Breast epithelium (tissue), 4 donors: ENCODE measurements around the gene DSTYK. TPM values are rescaled to one million over a fixed set of nuclear protein-coding genes. Genes with fewer than 3 reads are reported as not detected.
A peak's percentile ranks its signal among the peaks of the same experiment; 100 is the strongest.

Source experiments
- DNase-seq, 2 donors: peaks; one replicate each; pipeline ENCODE4 v3.0.0-alpha.2; 2019; ENCODE audit warnings: low spot score in 2 of 2
- H3K27ac ChIP-seq, 2 donors: fragments of 200-600 bp; sonication (generic) in 1 of 2; one replicate each; pipeline ENCODE4 v1.5.1; 2016 to 2019; ENCODE audit warnings: mild to moderate bottlenecking in 1 of 2
- H3K27me3 ChIP-seq, 2 donors: fragments of 200-600 bp; sonication (generic) in 1 of 2; one replicate each; pipeline versions ENCODE4 v1.5.1 to v1.6.0; 2017 to 2019; ENCODE audit warnings: control low read depth in 1 of 2, mild to moderate bottlenecking in 1 of 2
- H3K36me3 ChIP-seq: fragments of 200-600 bp; one replicate; pipeline ENCODE4 v1.5.1; 2019
- H3K4me1 ChIP-seq, 2 donors: fragments of 200-600 bp; sonication (generic); one replicate each; pipeline ENCODE4 v1.5.1; 2016 to 2019; ENCODE audit warnings: control low read depth in 1 of 2
- H3K4me3 ChIP-seq, 3 donors: fragments of 200-600 bp; sonication (generic); 1 replicate in 2 of 3; 2 replicates in 1 of 3; pipeline ENCODE4 v1.5.1; 2016 to 2019; ENCODE audit warnings: mild to moderate bottlenecking in 3 of 3, moderate library complexity in 2 of 3
- H3K9me3 ChIP-seq, 2 donors: fragments of 200-600 bp; sonication (generic) in 1 of 2; one replicate each; pipeline ENCODE4 v1.5.1; 2016 to 2019; ENCODE audit warnings: control low read depth in 1 of 2
- POLR2A ChIP-seq: fragments of 450-650 bp; IDR thresholded peaks from one replicate; pipeline ENCODE4 v1.6.1; 2016; ENCODE audit warnings: antibody characterized with exemption, mild to moderate bottlenecking, moderate library complexity
- POLR2AphosphoS5 ChIP-seq, 3 donors: sonication (generic); formaldehyde crosslinking; IDR thresholded peaks; one replicate each; pipeline ENCODE4 v1.6.1; 2017; ENCODE audit warnings: antibody characterized with exemption in 3 of 3
- intact Hi-C: fragments of 100-400 bp; cut with DNase I; formaldehyde crosslinking; loops from one replicate; pipeline ENCODE4 v1.15.1; 2023; ENCODE audit warnings: low total_unique reads
- total RNA-seq, 3 donors: library from RNA; depleted of rRNA; stranded (reverse); fragments of >200 nt; gene quantifications; one replicate each; pipeline ENCODE4 v1.1.0, GENCODE V29; 2016
- TF ChIP-seq, protein P1 (sequence below), 3 donors: fragments of 450-650 bp; IDR thresholded peaks; one replicate each; pipeline ENCODE4 v1.5.1; 2016 to 2017; ENCODE audit warnings: antibody characterized with exemption in 3 of 3, mild to moderate bottlenecking in 3 of 3, moderate library complexity in 3 of 3

DSTYK gene, protein sequence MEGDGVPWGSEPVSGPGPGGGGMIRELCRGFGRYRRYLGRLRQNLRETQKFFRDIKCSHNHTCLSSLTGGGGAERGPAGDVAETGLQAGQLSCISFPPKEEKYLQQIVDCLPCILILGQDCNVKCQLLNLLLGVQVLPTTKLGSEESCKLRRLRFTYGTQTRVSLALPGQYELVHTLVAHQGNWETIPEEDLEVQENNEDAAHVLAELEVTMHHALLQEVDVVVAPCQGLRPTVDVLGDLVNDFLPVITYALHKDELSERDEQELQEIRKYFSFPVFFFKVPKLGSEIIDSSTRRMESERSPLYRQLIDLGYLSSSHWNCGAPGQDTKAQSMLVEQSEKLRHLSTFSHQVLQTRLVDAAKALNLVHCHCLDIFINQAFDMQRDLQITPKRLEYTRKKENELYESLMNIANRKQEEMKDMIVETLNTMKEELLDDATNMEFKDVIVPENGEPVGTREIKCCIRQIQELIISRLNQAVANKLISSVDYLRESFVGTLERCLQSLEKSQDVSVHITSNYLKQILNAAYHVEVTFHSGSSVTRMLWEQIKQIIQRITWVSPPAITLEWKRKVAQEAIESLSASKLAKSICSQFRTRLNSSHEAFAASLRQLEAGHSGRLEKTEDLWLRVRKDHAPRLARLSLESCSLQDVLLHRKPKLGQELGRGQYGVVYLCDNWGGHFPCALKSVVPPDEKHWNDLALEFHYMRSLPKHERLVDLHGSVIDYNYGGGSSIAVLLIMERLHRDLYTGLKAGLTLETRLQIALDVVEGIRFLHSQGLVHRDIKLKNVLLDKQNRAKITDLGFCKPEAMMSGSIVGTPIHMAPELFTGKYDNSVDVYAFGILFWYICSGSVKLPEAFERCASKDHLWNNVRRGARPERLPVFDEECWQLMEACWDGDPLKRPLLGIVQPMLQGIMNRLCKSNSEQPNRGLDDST
- 10 to 100 TPM; 10.2 to 19.3 (median 12.5) TPM for total RNA-seq

DNA sequence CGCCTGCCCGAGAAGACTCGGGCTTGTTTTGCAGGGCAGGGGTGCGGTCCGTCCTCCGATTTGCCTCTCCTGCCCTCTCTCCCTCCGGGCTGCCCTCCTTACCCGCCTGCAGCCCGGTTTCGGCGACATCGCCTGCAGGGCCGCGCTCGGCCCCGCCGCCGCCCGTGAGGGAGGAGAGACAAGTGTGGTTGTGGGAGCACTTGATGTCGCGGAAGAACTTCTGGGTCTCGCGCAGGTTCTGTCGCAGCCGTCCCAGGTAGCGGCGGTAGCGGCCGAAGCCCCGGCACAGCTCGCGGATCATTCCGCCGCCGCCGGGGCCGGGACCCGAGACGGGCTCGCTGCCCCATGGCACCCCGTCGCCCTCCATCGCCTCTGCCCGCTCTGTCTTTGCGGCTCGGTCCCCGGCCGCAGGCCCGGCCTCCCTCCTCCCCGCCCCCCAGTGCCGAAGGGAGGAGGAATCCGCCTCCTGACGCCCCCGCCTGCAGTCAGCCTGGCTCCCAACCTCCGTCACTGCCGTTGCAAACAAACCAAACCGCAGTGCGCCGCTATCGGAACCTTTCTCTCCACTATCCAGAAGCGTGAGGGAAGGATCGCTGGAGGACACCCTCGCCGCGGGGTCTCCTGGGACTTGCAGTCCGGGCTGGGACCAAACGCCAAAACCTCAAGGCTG is at the start of gene DSTYK:
TSS of gene DSTYK (minus strand) at position 534 of the 670 bp plus-strand sequence. CDS start at position 367, 167 bp downstream.
- H3K27me3 ChIP-seq = no peaks in the 10 kb centered on the region
- no peaks in the 10 kb centered on the region for H3K36me3 ChIP-seq
- peak; percentile 73 to 83 (median 78) for TF ChIP-seq POLR2AphosphoS5 (IDR thresholded peaks at IDR 0.05)
- TF ChIP-seq, protein P1, sequence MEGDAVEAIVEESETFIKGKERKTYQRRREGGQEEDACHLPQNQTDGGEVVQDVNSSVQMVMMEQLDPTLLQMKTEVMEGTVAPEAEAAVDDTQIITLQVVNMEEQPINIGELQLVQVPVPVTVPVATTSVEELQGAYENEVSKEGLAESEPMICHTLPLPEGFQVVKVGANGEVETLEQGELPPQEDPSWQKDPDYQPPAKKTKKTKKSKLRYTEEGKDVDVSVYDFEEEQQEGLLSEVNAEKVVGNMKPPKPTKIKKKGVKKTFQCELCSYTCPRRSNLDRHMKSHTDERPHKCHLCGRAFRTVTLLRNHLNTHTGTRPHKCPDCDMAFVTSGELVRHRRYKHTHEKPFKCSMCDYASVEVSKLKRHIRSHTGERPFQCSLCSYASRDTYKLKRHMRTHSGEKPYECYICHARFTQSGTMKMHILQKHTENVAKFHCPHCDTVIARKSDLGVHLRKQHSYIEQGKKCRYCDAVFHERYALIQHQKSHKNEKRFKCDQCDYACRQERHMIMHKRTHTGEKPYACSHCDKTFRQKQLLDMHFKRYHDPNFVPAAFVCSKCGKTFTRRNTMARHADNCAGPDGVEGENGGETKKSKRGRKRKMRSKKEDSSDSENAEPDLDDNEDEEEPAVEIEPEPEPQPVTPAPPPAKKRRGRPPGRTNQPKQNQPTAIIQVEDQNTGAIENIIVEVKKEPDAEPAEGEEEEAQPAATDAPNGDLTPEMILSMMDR (IDR thresholded peaks at IDR 0.05) = no peak
- TF ChIP-seq POLR2A = no peak
- no peaks in the 10 kb centered on the region for H3K9me3 ChIP-seq
- intact Hi-C loops = no loop called here
- H3K27ac ChIP-seq = peak within 1 kb of the TSS; percentile 94 to 96
- peak; percentile 91 to 92 for DNase-seq
- H3K4me1 ChIP-seq = no peaks in the 10 kb centered on the region
- peak within 1 kb of the TSS; percentile 70 to 99 (median 97) for H3K4me3 ChIP-seq

GRCh38 chr1:205259998-205260397 is 48.5 kb upstream of the DSTYK start:
- no peaks in the 10 kb centered on the region for H3K36me3 ChIP-seq

GRCh38 chr1:205259324-205259832 is 47.9 kb upstream of the DSTYK start:
- Histone ChIP-seq H3K4me1 (no peaks in the 10 kb centered on the region), H3K27me3 (no peaks in the 10 kb centered on the region), H3K27ac (no peak overlapping the region), H3K9me3 (no peaks in the 10 kb centered on the region), H3K36me3 (no peaks in the 10 kb centered on the region), H3K4me3 (no peak overlapping the region)
- intact Hi-C loops = no loop called here
- DNase-seq = no peak
- TF ChIP-seq POLR2AphosphoS5 (IDR thresholded peaks at IDR 0.05) (no peak), POLR2A (no peak)
- TF ChIP-seq, protein P1 (IDR thresholded peaks at IDR 0.05) = no peak

More at GRCh38 chr1:205259998-205260397, 48.5 kb upstream of the DSTYK start:
- Histone ChIP-seq H3K9me3 (no peaks in the 10 kb centered on the region), H3K27ac (no peak overlapping the region), H3K27me3 (no peaks in the 10 kb centered on the region), H3K4me1 (no peaks in the 10 kb centered on the region), H3K4me3 (no peak overlapping the region)
- intact Hi-C loops = no loop called here
- DNase-seq = no peak
- no peak for TF ChIP-seq POLR2AphosphoS5 (IDR thresholded peaks at IDR 0.05)
- TF ChIP-seq, protein P1 (IDR thresholded peaks at IDR 0.05) = no peak
- TF ChIP-seq POLR2A = no peak

DNA sequence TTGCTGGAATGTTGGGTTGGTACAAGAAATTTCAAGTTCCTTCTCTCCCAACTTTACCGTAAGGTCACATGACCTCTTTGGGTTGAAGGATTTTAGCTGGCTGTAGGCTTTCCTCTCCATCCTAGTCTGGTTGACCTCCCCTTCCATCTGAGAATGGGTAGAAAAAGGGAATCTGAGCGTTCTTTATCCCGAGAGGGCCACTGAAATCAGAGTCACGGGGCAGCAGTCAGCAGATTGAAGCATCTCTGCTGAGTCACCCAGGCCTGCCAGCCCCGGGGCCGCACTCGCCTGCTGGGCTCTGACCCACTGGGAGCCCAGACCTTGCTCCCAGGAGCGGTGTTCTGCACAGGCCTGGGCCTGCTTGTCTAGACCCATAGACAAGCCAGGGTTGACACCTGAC is 47.2 kb upstream of the DSTYK start:
- TF ChIP-seq, protein P1 (IDR thresholded peaks at IDR 0.05) = no peak
- TF ChIP-seq POLR2AphosphoS5 (IDR thresholded peaks at IDR 0.05) (no peak), POLR2A (no peak)
- intact Hi-C loops = no loop called here
- H3K9me3 ChIP-seq = no peaks in the 10 kb centered on the region
- no peaks in the 10 kb centered on the region for H3K36me3 ChIP-seq
- no peaks in the 10 kb centered on the region for H3K27me3 ChIP-seq
- no peak overlapping the region for H3K4me3 ChIP-seq
- no peak for DNase-seq
- no peak overlapping the region for H3K27ac ChIP-seq
- H3K4me1 ChIP-seq = no peaks in the 10 kb centered on the region
